Measurements from ENCODE around the gene NDST4.

NDST4 gene

DNA sequence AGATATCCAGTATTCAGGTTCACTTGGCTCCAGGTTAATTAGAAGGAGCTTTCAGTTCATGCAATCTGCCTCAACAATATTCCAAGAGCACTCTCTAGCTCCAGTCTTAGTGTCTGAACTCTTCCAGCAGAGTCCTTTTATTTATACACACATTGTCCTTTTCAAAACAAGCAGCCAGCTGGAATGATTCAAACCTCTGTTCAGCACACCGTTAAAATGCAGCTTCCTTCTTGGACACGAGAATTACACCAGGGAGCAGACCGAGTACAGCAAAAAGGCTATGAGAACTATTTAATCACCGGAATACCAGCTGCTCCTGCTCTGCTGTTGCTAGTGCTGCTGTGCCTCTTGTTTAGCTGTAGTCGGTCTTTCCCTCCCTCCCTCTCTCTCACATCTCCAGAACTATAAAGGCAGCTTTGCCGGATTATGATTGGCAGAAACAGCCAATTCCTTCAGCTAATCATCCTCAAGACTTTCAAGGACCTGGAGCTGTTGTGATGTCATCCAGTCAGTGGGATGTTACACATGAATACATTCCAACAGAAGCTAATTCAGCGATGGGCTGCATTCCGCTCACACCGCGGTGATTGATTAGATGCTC, at the start of gene NDST4:
NDST4 (minus strand) TSS at position 115 of the 601 bp plus-strand sequence. CDS start 36,584 bp downstream, outside the sequence.
- DNase-seq = no peak

DNA sequence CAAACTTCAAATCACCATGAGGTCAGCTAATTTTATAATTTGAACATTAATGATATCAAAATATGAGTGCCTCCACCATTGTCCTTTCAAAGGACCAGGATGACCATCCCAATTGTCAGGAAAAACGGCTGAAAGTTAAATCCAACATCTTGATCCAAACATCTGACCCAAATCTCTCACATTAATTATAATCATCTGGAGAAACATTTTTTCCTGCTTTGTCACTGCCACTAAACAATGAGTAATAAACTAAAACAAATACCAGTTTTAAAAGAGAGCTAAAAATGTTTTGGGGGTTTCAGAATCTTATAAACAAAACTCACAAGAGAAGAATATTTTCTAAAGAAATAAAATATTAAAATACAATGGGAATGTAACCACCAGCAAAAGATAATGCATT, 45.7 kb upstream of the NDST4 start:
- no peak for DNase-seq

GRCh38 chr4:115158296-115158695, 44.9 kb upstream of the NDST4 start:
- DNase-seq = no peak

GRCh38 chr4:115154826-115155225, 41.4 kb upstream of the NDST4 start:
- DNase-seq = no peak

DNA sequence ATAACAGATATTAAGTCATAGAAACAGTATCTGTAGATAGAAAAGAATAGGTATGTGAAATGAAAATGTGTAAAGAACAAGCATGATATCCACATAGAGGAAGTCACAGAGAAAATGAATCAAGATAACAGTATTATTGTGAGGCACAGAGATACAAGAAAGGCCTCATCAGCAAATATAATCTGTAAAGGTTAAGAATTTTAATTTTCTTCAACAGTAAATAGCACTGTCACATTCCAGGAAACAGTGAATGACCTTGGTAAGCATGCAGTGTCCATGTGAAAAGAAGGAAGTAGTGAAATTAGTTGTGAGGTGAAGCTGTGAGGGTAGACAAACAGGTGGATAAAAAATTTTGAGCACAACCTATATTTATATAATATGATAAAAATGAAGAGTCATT, 39.5 kb upstream of the NDST4 start:
- DNase-seq = no peak

DNA sequence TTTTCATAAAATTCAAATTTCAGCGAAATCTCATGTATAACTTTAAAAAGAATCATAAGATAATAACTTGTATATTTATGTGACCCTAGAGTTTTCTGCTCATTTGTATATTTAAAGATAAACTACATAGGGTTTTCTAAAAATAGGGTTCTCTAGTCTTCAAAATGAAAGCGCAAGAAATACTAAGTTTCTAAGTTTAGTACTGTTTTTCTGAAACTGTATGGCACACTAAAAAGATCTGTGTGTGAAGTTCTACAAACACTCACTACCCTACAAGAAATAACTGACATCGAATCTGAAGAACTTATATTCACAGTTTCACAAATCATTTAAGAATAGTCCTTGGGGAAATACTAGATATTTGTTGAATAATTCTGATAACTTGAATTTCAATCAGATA, 38.7 kb upstream of the NDST4 start:
- no peak for DNase-seq

GRCh38 chr4:115149106-115149505, 35.7 kb upstream of the NDST4 start:
- no peak for DNase-seq

- no peak for DNase-seq
Measured at GRCh38 chr4:115145393-115146160, 32.2 kb upstream of the NDST4 start.

DNA sequence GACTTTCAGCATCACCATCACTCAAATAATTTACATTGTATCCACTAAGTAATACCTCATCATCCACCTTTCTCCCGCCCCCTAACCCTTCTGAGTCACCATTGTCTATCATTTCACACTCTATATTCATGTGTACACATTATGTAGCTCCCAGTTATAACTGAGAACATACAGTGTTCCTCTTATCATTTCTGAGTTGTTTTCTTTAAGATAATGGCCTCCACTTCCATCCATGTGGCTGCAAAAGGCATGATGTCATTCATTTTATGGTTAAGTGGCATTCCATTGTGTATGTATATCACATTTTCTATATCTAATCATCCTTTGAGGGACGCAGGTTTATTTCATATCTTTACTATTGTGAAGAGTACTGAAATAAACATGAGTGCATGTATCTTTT, 14.6 kb upstream of the NDST4 start:
- no peak for DNase-seq

DNA sequence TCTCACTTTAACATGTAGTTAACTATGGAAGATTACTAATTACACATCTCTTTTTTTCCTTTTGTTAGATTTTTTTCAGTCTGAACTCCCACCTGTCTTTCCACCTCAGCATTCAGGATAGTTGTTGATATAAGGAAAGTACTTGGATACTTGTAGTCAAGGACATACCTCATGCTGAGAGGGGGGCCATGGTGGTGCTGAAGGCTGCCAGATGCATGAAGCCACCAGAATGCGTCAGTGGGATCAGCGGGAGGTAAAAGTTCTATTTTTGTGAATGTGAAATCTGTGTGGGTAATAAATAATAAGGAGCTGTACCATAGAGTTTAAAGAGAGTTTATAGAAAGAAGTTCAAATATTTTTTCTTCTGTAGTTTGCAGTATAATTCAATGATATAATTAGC, 13.1 kb upstream of the NDST4 start:
- no peak for DNase-seq

DNA sequence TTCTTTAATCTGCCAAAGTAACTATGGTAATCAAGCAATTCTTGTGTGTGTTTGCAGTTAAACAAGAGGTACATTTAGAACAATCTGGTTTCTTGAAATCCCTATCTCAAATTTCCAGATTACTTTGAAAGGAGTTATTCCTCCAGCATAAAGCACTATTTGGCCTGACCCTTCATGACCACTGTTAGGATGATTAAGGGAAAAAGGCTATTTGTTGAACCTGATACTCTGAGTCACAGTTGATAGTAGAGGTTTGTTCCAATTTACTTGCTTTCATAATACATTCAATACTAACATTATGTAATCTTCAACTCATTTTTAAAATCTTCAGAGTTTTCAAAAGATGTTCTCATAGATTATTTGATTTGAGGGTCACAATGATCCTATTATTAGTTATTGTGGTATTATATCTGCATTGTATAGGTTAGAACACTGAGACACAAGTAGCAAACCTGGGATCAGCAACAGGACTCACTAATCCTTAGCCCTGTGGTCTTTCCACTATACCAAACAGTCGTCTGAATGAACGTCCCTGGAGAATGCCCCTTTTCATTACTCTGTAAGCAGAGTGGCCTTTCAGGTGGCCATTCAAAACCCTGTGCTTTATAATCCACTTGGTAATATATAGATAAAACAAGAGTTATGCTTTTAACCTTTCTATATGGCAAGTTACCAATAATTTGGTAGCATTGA, 8.1 kb upstream of the NDST4 start:
- DNase-seq = no peak

- DNase-seq = no peak
Measured at GRCh38 chr4:115119804-115120352, 6.5 kb upstream of the NDST4 start.

DNA sequence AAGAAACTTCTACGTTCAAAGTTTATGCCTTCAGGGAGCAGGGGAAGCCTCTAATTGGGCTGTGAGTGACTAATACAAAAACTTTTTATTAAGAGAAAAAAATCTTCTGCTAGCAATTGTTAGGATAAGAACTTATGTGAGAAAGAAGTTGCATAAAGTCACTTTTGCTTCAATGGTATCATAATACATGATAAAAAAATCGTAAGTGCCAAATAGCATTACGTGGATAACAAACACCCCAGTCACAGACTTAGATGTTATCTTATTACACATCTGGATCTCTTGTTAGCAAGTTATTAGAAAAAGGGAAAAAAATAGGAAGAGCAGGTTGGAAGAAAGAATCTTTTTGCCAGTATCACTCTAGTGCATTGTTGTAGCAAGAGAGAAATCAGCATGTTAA, 4.2 kb upstream of the NDST4 start:
- no peak for DNase-seq

GRCh38 chr4:115110191-115111181, 2.9 kb downstream of the NDST4 start:
- DNase-seq = no peak

DNA sequence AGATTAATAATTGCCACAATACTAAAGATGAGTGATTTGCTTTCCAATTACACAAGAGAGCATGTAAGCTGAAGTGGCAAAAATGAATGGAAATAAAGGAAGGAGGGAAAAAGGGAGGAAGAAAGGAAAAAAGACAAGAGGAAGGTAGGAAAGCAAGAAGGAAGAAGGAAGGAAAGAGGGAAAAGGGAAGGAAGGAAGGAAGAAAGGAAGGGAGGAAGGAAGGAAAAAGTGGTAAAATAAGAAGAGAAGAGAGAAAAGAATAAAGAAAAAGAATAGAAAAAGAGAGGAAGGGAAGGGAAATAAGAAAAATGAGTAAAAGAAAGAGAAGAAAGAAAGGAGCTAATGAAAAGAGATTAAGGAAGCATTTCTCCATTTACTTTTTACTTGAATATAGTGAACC, 4.6 kb downstream of the NDST4 start:
- DNase-seq = no peak

GRCh38 chr4:115107411-115107810, 6.0 kb downstream of the NDST4 start:
- DNase-seq = no peak

DNA sequence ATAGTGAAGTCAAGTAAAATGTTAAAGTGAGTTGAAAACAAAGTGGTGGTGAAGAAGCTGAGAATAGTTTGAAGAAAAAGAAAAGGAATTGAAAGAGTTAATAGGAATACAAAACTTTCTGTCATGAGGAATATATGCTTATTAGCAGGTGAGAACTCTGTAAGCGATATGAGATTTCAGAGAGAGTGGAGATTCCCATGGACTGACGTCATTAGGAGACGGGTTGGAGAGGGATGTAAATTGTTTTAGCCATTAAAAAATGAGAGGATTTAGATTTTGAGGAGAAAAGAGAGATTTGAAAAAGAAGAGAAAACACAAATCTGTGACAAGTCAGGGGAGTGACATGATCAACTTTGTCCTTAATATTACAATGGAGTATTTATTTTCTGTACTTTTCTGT, 11.7 kb downstream of the NDST4 start:
- DNase-seq = no peak

GRCh38 chr4:115090483-115091075, 22.8 kb downstream of the NDST4 start:
- no peak for DNase-seq

GRCh38 chr4:115082633-115083032, 30.8 kb downstream of the NDST4 start:
- DNase-seq = no peak

GRCh38 chr4:115076691-115077090, 36.7 kb downstream of the NDST4 start:
- no peak for DNase-seq

- no peak for DNase-seq
Measured at GRCh38 chr4:115058533-115058932, 54.9 kb downstream of the NDST4 start.

- DNase-seq = no peak
Measured at GRCh38 chr4:115054836-115055235, 58.6 kb downstream of the NDST4 start.
